Stimulated activated CD4-positive, alpha-beta T cell treated with anti-CD3 and anti-CD28 coated beads, Interleukin-2, amount 100 ng/mL, for 48 hours (primary cell): Measurements from ENCODE around the gene KRT16.
"Not testable (repeated sequence)": the region's sequence is repeated elsewhere in the genome, so short reads cannot be mapped to it uniquely, and the experiment has no call there.

ENCODE experiments used
- DNase-seq, 2 donors: peaks; one replicate each; pipeline ENCODE4 v3.0.0-alpha.2; 2020

KRT16 gene

DNA sequence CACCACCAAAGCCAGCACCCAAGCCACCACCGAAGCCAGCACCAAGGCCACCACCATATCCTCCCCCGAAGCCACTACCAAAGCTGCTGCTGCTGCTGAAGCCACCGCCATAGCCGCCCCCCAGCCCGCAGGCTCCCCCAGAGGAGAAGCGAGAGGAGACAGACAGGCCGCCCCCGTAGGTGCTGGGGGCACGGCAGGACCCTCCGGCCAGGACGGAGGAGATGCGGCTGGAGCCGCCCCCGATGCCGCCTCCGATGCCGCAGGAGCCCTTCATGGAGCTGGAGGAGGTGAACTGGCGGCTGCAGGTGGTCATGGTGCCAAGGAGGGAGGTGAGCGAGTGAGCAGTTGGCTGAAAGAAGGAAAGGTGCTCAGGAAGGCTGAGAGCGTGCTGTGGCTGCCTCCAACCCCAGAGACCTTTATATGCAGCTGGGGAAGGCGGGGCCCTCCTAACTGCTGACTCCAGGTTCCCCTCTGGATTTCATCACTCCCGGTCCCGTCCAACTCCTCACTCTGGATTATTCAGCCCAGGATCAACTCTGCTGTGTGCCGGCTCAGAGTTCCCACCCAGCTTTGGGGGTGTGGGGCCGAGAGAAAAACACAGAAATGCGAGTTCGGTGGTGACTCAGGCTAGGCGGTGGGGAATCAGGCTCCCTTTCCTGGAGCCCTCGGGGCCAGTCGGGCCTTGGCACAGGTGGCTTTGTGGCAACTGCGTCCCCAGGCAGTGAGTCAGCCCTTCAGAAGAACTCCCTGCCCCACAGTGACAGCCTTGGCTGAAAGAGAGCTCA is at the start of gene KRT16:
KRT16 (minus strand) TSS at position 392 of the 785 bp plus-strand sequence; CDS start at position 313, 79 bp downstream.
- DNase-seq: not testable (repeated sequence)

- no peak for DNase-seq
Observed at GRCh38 chr17:41660221-41660711, 47.7 kb upstream of the KRT16 start.

DNA sequence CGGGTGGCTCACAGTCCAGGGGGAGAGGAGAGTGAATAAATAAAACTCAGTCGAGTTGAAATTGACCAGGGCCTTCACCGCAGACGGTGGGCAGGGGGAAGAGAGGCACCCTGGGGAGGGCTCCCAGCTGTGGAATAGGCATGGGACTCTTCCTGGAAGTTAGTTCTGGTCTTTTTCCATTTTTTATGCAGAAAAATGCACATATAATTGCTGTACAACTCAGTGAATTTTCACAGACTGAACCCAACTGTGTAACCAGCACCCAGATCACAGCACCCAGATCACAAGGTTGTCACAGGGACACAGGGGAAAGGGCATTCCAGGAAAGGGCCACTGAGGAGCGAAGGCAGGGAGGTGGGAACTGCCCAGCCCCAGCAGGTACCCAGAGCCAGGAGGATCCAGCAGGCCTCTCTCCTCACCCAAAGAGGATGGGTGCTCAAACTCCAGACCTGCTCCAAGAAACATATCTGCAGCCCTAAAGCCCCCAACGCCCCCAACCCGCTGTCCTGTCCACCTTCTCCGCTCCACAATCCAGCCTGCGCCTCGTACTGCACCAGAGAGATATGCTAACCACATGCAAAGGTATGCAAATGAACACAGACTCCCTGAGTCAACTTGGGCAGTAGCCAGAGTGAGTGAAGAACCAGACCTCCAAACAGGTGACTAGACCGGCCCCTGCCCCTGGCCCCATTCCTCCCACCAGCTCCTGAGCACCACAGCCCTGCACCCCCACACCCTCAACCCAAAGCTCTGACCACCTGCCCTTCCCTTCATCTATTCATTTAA is 47.1 kb upstream of the KRT16 start:
- DNase-seq: no peak

GRCh38 chr17:41658846-41659245 is 46.3 kb upstream of the KRT16 start:
- DNase-seq: no peak

DNA sequence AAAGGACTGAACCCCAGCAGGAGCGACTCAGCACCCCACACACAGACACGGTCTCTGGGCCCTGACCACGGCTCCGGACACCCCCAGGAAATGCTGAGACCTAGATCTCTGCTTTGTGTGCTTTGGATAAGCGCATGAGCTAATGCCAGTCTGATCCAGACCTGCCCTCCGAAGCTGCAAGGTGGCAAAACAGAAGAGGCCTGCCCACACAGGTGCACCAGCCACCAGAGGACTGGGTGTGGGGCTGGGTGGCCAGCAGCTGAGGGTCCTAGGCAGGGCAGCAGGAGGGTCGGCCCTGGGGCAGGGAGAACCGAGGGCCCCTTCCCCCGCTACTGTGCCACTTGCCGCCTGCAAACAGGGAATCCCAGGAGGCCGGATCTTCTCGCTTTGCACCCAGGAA is 45.4 kb upstream of the KRT16 start:
- no peak for DNase-seq

DNA sequence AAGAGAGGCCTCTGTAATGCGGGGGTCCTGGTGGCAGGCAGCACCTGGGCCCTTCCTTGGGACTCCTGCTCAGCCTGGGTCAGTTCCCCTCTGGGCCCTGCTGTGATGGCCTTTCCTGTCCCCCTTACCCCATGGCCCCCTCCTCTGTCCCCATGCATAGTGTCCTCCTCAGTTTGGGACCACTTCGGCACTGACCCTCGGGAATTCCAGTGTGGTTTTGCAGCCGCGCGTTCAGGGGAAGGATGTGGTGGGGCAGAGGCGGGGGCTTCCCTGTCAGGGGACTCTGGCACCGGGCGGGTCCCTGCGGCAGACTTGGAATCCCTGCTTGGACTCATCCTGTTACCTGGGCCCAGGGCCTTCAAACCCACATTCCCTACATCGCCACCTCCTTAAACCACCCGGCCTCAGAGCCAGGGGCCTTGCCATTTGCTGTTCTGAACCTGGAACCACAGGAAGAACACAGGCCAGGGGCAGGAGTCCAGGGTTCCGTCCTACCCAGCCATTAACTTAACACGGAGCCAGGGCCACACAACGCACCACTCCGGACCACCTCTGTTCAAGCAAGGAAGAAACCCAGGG is 44.7 kb upstream of the KRT16 start:
- no peak for DNase-seq

DNA sequence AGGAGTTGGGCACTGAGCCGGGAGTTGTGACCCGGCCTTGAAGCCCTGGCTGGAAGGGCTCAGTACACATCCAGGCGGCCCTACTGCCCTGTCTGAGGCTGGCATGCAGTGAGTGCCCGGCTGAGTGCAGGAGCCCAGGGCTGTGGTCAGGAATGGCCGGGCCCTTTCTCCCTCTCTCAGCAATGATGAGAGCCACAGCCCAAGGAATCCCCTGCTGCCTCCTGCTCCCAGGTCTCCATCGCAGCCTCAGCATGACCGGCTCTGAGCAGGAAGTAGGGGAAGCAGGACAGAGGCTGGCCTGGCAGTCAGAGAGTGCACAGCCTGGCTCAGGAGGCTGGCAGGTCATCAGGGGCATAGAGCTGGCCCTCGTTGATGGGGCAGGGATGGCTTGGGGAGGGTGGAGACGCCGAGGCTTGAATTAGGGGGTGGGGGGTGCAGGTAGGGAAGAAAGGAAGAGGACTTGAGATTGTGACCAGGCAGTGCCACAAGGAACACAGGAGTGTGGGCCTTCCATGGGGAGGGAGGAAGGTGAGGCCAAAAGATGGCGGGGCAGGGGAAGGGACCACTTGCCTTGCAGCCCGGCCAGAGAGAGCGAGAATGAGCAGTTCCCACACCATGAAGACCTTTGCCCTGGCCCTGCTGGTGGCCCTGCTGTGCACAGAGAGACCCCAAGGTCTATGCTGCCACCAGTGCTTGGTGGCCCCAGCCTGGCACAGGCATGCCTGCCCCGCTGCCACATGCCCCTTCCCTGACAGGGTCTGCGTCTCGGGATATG is 43.9 kb upstream of the KRT16 start:
- DNase-seq: no peak

- no peak for DNase-seq
Observed at GRCh38 chr17:41655611-41656111, 43.1 kb upstream of the KRT16 start.

- DNase-seq: no peak
Observed at GRCh38 chr17:41654678-41655607, 42.4 kb upstream of the KRT16 start.

DNA sequence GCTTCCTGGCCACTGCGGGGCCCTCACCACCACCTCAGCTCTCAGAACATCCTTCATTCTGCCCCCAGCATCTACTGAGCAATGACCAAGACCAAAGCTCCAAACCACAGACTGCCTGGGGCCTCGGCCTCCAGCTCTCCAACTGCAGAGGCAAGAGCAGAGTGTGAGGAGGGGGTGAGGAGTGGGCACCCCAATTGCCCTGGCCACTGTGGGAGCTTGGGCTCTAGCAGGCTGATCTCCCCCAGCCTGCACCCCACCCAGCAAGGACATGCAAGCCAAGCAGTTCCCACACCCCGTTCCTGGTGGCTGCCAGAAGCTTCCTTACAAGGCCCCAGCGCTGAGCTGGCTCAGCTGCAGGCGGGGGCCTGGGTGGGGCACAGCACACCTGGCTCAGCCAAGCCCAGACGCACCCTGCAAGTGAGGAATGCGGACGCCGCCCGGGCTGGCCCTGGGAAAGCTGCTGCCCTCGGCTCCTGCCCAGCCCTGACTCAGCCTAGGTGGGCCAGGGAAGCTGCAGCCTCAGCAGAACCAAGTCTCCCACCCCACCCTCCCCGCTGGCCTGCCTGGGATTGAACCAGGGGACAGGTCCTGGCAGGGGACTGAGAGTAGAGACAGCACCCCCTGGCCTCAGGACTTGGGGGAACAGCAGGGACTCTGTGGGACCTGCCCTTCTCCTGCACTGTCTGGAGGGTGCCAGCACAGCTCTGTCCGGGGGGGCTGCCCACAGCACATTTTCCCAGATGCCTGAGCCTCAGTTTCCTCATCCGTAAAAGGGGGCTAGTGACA is 41.5 kb upstream of the KRT16 start:
- no peak for DNase-seq

- no peak for DNase-seq
Observed at GRCh38 chr17:41653421-41653820, 40.9 kb upstream of the KRT16 start.

GRCh38 chr17:41652461-41652970 is 39.9 kb upstream of the KRT16 start:
- DNase-seq: no peak

DNA sequence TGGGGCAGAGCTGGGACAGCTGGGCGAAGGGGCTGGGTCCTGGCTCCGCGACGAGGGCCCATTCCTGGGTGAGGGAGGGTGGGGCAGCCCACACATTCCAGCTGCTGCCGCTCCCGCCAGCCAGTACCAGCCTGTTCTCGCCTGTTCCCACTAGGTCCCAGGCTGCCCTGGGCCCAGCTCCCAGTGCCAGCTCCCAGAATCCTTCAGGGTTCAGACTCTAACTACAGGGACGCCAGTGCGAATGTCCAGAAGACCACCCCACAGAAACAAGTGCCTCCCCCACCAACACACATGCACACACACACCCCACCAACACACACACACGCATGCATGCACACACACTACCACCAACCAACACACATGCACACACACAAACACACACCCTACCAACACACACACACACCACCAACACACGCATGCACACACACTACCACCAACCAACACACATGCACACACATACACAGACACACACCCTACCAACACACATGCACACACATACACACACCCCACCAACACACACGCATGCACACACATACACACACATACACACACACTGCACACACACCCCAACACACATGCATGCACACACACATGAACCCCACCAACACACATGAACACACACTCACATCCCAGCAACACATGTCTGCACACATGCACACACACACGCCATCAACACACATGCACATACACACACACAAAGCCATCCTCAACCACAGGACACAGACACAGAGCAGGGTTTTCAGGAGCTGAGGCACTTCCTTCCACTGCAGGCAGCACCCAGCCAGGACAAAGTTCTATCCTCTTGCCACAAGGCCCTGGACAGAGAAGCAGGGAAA is 39.3 kb upstream of the KRT16 start:
- DNase-seq: no peak

- no peak for DNase-seq
Observed at GRCh38 chr17:41650794-41651624, 38.4 kb upstream of the KRT16 start.

DNA sequence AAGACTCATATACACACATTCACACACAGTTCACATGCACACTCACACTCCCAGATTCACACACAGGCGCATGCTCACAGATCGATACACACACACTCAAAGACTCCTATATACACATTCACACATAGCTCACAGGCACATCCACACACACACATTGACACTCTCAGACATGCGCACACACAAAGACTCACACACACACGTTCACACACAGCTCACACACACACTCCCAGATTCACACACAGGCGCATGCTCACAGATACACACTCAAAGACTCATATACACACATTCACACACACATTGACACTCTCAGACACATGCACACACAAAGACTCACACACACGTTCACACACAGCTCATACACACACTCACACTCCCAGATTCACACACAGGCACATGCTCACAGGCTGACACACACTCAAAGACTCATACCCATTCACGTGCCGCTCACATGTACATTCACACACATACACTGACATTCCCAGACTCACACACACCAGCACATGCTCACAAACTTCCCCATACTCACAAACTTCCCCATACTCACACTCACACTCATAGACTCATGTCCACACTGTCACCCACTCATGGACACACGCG is 37.5 kb upstream of the KRT16 start:
- DNase-seq: no peak

DNA sequence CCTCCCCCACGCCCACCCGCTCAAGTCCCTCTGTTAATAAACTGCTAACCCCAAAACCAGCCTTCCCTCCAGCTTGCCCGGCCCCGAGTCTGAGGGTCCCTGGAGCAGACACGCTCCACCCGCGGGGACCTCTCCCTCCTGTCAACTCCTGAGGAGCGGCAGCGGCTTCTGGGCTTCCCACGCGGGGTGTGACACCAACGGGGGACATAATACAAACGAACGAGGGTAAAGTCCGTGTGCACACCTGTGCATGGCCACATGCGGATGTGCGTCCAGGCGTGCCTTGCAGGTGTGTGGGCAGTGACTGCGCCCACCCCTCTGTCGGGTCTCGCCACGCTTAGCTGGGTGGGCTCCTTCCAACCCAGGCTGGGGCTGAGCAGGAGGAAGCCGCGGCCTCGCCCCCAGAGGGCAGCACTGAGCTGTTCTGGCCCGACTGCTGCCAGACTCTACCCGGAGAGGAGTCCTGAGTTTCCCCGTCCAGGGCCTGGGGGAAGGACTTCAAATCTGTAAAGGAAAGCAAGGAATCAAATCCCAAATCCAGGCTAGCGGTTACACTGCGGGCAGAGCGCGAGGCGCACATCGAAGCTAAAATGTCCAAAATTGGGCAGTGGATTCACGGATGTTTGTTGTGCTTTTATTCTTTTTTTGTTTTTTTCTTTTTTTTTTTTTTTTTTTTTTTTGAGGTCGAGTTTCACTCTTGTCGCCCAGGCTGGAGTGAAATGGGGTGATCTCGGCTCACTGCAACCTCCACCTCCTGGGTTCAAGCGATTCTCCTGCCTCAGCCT is 36.0 kb upstream of the KRT16 start:
- peak; percentile 88 to 92 for DNase-seq

DNA sequence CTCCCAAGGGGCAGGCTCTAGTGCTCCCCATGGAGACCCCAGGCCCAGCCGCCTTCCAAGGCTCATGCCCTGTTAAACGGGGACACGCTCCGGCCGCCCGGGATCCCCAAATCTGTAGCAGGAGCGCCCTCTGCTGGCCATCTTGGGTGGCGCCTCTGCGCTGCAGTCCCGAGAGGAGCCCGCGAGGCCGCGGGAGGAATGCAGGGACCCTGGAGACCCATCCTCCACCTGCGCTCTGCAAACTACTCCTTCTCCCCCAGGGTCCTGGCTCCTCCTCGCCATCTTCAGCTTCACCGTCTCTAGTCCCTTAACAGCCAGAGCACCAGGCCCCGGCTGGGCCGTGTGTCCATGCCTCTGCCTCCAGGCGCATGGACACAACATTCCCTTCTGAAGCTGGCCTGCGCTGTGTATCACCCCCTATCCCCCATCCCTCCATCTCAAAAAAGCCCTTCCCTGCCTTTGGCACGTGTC is 35.4 kb upstream of the KRT16 start:
- peak; percentile 95 to 98 for DNase-seq
